ENCODE data around the gene GUCA2A. TPM values are rescaled to one million over a fixed set of nuclear protein-coding genes. Genes with fewer than 3 reads are reported as not detected.

The GUCA2A gene
- total RNA-seq, 1 donor, result not detected

DNA sequence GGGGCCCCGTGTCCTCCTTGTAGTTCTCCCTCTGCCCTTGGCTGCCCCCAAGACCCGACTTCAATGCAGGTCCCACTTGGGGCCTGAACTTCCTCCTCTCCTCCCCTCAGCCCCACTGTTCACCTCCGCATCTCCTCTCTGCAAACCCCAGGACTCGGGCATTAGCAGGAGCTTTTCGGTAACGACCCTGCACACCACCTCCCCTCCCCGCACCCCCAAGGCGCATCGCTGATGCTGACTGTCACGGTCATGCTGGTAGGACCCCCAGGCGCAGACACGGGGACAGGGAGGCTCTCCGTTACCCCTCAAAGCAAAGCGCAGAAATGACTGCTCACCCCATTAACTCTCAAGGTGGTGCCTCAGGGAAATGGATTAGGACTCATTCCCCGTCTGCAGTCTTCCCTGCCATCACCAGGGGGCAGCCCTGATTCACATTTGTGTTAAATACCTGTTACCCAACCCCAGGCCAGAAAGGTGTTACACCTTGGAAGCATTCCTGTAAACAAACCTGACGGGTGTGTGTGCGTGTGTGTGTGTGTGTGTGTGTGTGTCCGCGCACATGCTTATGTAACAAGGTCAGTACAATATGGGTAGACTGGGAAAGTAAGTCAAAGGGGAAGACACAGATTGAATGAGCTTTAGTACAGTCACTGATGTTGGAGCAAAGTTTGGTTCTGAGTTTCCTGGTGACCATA lies 17.8 kb downstream of the GUCA2A start:
- peak; percentile 53 for DNase-seq (ENCODE audit: low read depth)
- TF ChIP-seq, protein P1, sequence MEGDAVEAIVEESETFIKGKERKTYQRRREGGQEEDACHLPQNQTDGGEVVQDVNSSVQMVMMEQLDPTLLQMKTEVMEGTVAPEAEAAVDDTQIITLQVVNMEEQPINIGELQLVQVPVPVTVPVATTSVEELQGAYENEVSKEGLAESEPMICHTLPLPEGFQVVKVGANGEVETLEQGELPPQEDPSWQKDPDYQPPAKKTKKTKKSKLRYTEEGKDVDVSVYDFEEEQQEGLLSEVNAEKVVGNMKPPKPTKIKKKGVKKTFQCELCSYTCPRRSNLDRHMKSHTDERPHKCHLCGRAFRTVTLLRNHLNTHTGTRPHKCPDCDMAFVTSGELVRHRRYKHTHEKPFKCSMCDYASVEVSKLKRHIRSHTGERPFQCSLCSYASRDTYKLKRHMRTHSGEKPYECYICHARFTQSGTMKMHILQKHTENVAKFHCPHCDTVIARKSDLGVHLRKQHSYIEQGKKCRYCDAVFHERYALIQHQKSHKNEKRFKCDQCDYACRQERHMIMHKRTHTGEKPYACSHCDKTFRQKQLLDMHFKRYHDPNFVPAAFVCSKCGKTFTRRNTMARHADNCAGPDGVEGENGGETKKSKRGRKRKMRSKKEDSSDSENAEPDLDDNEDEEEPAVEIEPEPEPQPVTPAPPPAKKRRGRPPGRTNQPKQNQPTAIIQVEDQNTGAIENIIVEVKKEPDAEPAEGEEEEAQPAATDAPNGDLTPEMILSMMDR (IDR thresholded peaks at IDR 0.05; ENCODE audit: insufficient read depth, low read depth, low read length), result peak; percentile 91
- H3K4me3 ChIP-seq (ENCODE audit: low read depth, low read length), result no peak overlapping the region

DNA sequence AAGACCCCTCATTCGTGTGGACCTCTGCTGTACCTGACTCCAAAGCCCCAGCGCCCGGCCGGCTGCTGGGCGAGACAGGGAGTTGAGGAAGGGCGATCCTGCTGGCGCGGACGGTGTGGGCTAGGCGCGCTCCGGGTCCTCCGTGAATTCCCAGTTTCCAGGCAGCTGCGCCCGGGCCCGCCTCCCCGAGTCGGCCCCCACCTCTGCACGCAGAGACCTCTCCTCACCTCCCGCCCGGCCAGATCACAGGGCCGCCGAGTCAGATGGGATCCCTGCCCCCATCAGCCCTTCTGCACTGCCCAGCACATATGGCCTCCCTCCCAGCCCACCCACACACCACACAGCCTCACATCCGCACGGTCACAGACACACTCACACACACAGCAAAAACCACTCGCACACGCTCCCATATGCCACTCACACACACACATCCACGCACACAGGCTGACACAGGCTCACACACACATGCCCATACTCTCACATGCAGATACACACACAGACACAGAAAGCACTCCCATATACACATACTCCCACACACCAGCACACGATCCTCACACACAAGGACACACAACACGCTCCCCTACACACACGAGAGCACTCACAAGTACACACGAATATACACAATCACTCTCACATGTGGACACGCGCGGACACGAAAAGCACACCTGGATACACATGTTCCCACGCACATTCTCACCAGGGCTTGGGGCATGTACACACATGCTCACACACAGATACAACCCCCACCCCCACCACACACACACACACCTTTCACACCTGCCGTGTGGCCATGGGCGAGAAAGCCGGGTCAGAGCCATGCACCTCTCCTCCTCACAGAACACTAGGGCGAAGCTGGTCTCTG lies 18.6 kb downstream of the GUCA2A start:
- no peak overlapping the region for H3K4me3 ChIP-seq (ENCODE audit: low read depth, low read length)
- TF ChIP-seq, protein P1 (IDR thresholded peaks at IDR 0.05; ENCODE audit: insufficient read depth, low read depth, low read length), result no peak
- no peak for DNase-seq (ENCODE audit: low read depth)

DNA sequence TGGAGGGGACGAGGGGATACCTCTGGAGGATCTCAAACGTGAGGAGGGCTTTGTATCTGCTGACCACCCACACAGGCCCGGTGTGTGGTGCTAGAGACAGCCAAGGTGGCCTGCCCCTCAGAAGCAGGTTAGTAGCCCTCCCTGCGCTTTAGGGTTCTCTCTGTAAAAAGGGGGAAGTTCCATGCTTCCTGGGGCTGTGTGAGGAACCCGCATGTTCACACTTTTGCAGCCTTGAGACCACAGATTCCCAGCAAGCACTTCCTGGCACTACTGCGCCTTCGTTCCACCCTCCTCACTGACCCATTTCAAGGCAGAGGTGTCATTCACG lies 19.2 kb downstream of the GUCA2A start:
- H3K4me3 ChIP-seq (ENCODE audit: low read depth, low read length), result no peak overlapping the region
- TF ChIP-seq, protein P1 (IDR thresholded peaks at IDR 0.05; ENCODE audit: insufficient read depth, low read depth, low read length), result no peak
- DNase-seq (ENCODE audit: low read depth), result no peak

- DNase-seq (ENCODE audit: low read depth), result no peak
- TF ChIP-seq, protein P1 (IDR thresholded peaks at IDR 0.05; ENCODE audit: insufficient read depth, low read depth, low read length), result no peak
- H3K4me3 ChIP-seq (ENCODE audit: low read depth, low read length), result no peak overlapping the region
Observed at GRCh38 chr1:42144711-42145388, 19.7 kb downstream of the GUCA2A start.

DNA sequence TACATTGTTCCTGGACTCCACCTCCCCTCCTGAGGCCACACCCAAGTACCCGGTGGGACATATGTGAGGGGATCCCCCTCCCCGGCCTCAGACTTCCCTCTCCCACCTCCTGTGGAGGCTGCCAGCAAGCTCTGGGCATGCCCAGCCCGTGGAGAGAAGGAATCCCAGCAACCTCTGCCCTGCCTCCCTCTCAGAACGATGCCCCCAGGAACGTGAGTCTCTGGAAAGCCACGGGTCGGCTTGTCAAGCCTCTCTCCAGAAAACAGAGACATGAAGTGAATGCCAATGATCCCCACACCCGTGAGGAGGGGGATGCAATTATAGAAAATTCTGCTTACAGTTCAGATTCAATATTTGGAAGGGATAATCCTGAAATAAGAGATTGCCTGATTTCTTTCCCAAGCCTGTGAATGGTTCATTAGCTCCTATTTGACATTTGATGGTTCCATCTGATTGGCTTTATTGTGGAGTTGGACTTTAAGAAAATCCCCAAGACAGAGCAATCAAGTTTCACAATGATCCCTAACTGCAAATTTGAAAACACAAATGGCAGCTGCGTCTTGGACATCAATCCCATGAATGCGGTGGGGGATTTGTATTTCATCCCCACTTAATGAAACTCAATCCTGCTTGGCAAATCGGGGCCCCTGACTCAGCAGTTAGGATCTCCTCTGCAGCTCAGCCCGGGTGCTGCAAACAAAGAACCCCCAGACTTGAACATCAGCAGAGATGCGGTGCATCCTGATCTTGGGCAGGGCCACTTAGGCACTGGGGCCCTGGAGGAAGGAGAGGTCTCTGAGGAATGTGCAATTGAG lies 20.4 kb downstream of the GUCA2A start:
- no peak for DNase-seq (ENCODE audit: low read depth)
- TF ChIP-seq, protein P1 (IDR thresholded peaks at IDR 0.05; ENCODE audit: insufficient read depth, low read depth, low read length), result no peak
- no peak overlapping the region for H3K4me3 ChIP-seq (ENCODE audit: low read depth, low read length)

All from fibroblast of villous mesenchyme (primary cell).